Measurements from ENCODE around the gene MRPL24.
A peak's percentile ranks its signal among the peaks of the same experiment; 100 is the strongest.

DNA sequence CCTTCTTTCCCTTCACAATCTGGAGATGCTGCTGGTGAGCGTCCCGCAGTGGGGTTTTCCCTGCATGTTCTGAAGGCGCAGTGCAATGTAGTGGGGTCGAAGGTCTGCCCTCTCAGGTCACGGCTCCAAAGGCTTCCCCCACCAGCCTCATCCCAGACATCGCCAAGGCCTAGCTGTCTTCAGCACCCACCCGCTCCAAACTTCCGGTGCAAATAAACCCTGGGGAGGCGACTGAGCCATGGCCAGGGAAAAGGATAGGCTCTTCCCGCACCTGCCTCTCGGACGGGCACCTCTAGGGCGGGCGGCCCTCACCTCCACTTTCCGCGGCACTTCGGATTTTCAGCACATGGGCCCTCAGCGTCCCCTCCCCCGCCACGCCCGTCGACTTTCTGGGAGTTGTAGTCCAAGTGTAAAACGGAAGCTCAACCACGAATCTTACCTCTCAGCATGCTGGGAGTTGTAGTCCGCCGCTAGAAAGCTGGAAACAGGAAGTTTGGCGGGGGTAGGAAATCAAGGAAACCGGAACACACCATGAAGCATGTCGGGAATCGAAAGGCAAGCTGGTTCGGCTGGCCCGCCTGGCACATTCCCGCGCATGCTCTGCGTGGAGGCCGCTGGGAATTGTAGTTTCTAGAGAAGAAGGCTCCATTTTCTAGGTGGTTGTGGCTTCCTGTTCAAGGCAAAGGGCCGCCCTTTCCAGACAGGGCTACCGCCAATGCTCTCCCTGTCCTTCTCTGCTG, at the start of gene MRPL24:
- peak in 1 of 2 donors; percentile 51 for TF ChIP-seq POLR2A (IDR thresholded peaks at IDR 0.05)
- TF ChIP-seq, protein P1, sequence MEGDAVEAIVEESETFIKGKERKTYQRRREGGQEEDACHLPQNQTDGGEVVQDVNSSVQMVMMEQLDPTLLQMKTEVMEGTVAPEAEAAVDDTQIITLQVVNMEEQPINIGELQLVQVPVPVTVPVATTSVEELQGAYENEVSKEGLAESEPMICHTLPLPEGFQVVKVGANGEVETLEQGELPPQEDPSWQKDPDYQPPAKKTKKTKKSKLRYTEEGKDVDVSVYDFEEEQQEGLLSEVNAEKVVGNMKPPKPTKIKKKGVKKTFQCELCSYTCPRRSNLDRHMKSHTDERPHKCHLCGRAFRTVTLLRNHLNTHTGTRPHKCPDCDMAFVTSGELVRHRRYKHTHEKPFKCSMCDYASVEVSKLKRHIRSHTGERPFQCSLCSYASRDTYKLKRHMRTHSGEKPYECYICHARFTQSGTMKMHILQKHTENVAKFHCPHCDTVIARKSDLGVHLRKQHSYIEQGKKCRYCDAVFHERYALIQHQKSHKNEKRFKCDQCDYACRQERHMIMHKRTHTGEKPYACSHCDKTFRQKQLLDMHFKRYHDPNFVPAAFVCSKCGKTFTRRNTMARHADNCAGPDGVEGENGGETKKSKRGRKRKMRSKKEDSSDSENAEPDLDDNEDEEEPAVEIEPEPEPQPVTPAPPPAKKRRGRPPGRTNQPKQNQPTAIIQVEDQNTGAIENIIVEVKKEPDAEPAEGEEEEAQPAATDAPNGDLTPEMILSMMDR (IDR thresholded peaks at IDR 0.05): peak in 2 of 5 experiments; percentile 21 to 42
